ENCODE data around the gene LIMS1.

DNA sequence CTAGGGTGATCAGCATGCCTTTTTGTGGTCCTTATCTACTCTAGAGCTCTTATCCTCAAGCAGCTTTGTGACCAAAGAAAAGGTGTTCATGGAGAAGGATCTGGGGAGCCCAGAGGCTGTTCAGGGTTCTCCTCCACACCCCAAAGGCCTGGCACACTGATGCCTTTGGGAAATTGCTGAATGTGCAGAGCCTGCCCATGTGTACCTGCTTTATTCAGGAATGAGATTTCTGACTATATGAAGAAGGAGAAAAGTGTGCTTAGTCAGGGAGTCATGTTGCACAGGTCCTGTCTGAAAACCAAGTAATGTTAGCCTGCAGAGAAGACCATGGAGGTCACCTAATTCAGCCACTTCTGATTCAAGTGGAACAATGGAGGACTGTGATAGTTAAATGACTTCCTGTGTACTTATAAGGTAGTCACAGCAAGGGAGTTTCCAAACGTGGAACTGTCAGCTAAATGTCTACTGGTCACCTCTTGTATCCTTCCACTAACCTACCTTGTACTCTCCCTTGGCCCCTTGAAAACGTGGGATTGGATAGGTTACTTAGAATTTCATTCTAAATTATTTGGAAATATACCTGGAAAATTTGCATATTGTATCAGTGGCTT is 81.3 kb downstream of the LIMS1 start:
- TF ChIP-seq TAF1 (IDR thresholded peaks at IDR 0.05; ENCODE audit: low read depth) (no peak), TCF12 (IDR thresholded peaks at IDR 0.05; ENCODE audit: low read depth) (no peak), NFIC (IDR thresholded peaks at IDR 0.05) (no peak), CEBPB (IDR thresholded peaks at IDR 0.05) (no peak), YY1 (IDR thresholded peaks at IDR 0.05; ENCODE audit: low read depth) (no peak), EP300 (IDR thresholded peaks at IDR 0.05; ENCODE audit: borderline replicate concordance) (no peak), RAD21 (IDR thresholded peaks at IDR 0.05; ENCODE audit: low read depth) (no peak)
- TF ChIP-seq, protein P1, sequence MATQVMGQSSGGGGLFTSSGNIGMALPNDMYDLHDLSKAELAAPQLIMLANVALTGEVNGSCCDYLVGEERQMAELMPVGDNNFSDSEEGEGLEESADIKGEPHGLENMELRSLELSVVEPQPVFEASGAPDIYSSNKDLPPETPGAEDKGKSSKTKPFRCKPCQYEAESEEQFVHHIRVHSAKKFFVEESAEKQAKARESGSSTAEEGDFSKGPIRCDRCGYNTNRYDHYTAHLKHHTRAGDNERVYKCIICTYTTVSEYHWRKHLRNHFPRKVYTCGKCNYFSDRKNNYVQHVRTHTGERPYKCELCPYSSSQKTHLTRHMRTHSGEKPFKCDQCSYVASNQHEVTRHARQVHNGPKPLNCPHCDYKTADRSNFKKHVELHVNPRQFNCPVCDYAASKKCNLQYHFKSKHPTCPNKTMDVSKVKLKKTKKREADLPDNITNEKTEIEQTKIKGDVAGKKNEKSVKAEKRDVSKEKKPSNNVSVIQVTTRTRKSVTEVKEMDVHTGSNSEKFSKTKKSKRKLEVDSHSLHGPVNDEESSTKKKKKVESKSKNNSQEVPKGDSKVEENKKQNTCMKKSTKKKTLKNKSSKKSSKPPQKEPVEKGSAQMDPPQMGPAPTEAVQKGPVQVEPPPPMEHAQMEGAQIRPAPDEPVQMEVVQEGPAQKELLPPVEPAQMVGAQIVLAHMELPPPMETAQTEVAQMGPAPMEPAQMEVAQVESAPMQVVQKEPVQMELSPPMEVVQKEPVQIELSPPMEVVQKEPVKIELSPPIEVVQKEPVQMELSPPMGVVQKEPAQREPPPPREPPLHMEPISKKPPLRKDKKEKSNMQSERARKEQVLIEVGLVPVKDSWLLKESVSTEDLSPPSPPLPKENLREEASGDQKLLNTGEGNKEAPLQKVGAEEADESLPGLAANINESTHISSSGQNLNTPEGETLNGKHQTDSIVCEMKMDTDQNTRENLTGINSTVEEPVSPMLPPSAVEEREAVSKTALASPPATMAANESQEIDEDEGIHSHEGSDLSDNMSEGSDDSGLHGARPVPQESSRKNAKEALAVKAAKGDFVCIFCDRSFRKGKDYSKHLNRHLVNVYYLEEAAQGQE (IDR thresholded peaks at IDR 0.05; ENCODE audit: low read depth) = no peak
- TF ChIP-seq, protein P2, sequence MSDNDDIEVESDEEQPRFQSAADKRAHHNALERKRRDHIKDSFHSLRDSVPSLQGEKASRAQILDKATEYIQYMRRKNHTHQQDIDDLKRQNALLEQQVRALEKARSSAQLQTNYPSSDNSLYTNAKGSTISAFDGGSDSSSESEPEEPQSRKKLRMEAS (IDR thresholded peaks at IDR 0.05) = no peak

Data from Ishikawa (cell line).